Peyer's patch (tissue), 4 donors: Measurements from ENCODE around the gene TRIM27. TPM values are rescaled to one million over a fixed set of nuclear protein-coding genes. Genes with fewer than 3 reads are reported as not detected.
"Not testable (repeated sequence)": the region's sequence is repeated elsewhere in the genome, so short reads cannot be mapped to it uniquely, and the experiment has no call there.

Experiments used
- DNase-seq, 3 donors: peaks; one replicate each; pipeline ENCODE4 v3.0.0-alpha.2; 2017 to 2019
- H3K27ac ChIP-seq, 4 donors: fragments of 200-600 bp; sonication (generic); one replicate each; pipeline ENCODE4 v1.5.1; 2016 to 2019
- H3K27me3 ChIP-seq, 2 donors: fragments of 200-600 bp; sonication (generic); one replicate each; pipeline ENCODE4 v1.5.1; 2019
- H3K36me3 ChIP-seq, 3 donors: fragments of 200-600 bp; sonication (generic); one replicate each; pipeline ENCODE4 v1.5.1; 2016 to 2019
- H3K4me1 ChIP-seq, 4 donors: fragments of 200-600 bp; sonication (generic); one replicate each; pipeline ENCODE4 v1.5.1; 2016 to 2019
- H3K4me3 ChIP-seq, 4 donors: fragments of 200-600 bp; sonication (generic); 1 replicate in 3 of 4; 2 replicates in 1 of 4; pipeline ENCODE4 v1.5.1; 2016 to 2019; ENCODE audit warnings: mild to moderate bottlenecking in 1 of 4
- H3K9me3 ChIP-seq, 4 donors: fragments of 200-600 bp; sonication (generic); one replicate each; pipeline ENCODE4 v1.5.1; 2016 to 2019; ENCODE audit warnings: mild to moderate bottlenecking in 1 of 4
- CTCF ChIP-seq, 6 experiments: fragments of 450-650 bp in 4 of 6; fragments of 200-600 bp in 2 of 6; sonication (generic) in 1 of 6; IDR thresholded peaks; one replicate each; pipeline ENCODE4 v1.5.1; 2017 to 2019; ENCODE audit warnings: antibody characterized with exemption in 6 of 6, mild to moderate bottlenecking in 3 of 6, moderate library complexity in 1 of 6
- POLR2A ChIP-seq, 2 donors: fragments of 450-650 bp; IDR thresholded peaks; one replicate each; pipeline ENCODE4 v1.5.1; 2017; ENCODE audit warnings: antibody characterized with exemption in 2 of 2, mild to moderate bottlenecking in 2 of 2, moderate library complexity in 2 of 2
- small RNA-seq, 2 donors: library from RNA; depleted of rRNA; stranded (forward); fragments of <200 nt; gene quantifications; one replicate each; pipeline ENCODE3, GENCODE V24; 2016
- total RNA-seq, 4 donors: library from RNA; depleted of rRNA; stranded (reverse); fragments of >200 nt; gene quantifications; one replicate each; pipeline ENCODE4 v1.1.0, GENCODE V29; 2016

Gene TRIM27
- total RNA-seq, 4 donors from 2014 or later: 52.2 to 71.4 (median 64.2) TPM

GRCh38 chr6:28858963-28859362 is 64.8 kb downstream of the TRIM27 start:
- H3K9me3 ChIP-seq: no peaks in the 10 kb centered on the region
- peaks cover 0 to 1% (median 0%) of the 10 kb centered on the region in 4 donors for H3K4me1 ChIP-seq
- no peak for DNase-seq
- H3K27ac ChIP-seq: no peak overlapping the region
- no peak overlapping the region for H3K4me3 ChIP-seq
- no peaks in the 10 kb centered on the region for H3K36me3 ChIP-seq
- H3K27me3 ChIP-seq: peaks cover 0 to 3% of the 10 kb centered on the region in 2 donors
- TF ChIP-seq CTCF (IDR thresholded peaks at IDR 0.05) (no peak), POLR2A (IDR thresholded peaks at IDR 0.05) (no peak)

GRCh38 chr6:28856620-28857005 is 67.2 kb downstream of the TRIM27 start:
- Histone ChIP-seq H3K27me3 (no peaks in the 10 kb centered on the region), H3K36me3 (no peaks in the 10 kb centered on the region), H3K9me3 (no peaks in the 10 kb centered on the region), H3K4me3 (no peak overlapping the region), H3K27ac (no peak overlapping the region), H3K4me1 (no peaks in the 10 kb centered on the region)
- TF ChIP-seq CTCF (IDR thresholded peaks at IDR 0.05) (no peak), POLR2A (IDR thresholded peaks at IDR 0.05) (no peak)
- no peak for DNase-seq

- not testable (repeated sequence) for H3K27ac ChIP-seq, H3K4me3 ChIP-seq, H3K36me3 ChIP-seq, H3K4me1 ChIP-seq, H3K27me3 ChIP-seq, H3K9me3 ChIP-seq, DNase-seq
These were observed 69.4 kb downstream of the TRIM27 start for GRCh38 chr6:28854405-28854804.

Small RNA genes within 50 kb of the gene (small RNA-seq; reads per million reads assigned to genes)
- gene RNU6-930P: 0 reads per million in 2 donors

Other genes with a start within 250 kb of the TRIM27 start
- gene ZNF311, start 81.3 kb upstream of the TRIM27 start, total RNA-seq: 1 to 10 TPM in 3 of 4 donors, not detected in 1; 1.2 to 1.4 (median 1.3) TPM
- gene OR2W1, start 121.2 kb upstream of the TRIM27 start, total RNA-seq: not detected
- gene OR2B3, start 163.3 kb upstream of the TRIM27 start, total RNA-seq: not detected
- not detected for gene OR2J1, start 175.5 kb upstream of the TRIM27 start, total RNA-seq
- not detected for gene OR2J3, start 184.1 kb upstream of the TRIM27 start, total RNA-seq
- not detected for gene OR2J2, start 246.9 kb upstream of the TRIM27 start, total RNA-seq